ENCODE measurements around the gene GP9.

Gene GP9

DNA sequence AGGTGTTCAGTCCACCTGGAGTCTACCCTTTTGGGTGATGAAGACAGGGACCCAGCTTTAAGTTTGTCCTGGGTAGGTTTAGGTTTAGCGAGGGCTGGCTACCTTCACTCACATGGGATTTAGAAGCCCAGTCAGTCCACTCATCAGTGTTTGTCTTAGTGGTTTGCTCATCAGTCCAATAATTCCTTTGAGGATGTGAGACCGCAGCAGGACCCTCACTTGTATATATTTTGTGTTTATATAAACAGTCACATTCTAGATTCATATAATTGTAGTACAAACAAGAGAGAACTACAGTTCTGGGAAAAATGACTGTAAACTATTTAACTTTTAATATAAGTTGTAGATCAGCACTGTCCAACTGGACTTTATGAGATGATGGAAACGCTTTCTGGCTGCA, 41.3 kb upstream of the GP9 start:
- 89 to 100% methylated on average over 2 of the region's 3 CpGs for WGBS, 2 experiments
- Histone ChIP-seq H3K4me3 (ENCODE audit: insufficient read depth, low read depth, low read length) (no peak overlapping the region), H3K36me3 (ENCODE audit: control insufficient read depth, insufficient read depth, low read length) (no peaks in the 10 kb centered on the region), H3K4me1 (ENCODE audit: control insufficient read depth, insufficient read depth, low read length) (peaks cover 23% of the 10 kb centered on the region), H3K27ac (ENCODE audit: insufficient read depth, low read depth, low read length, poor library complexity, severe bottlenecking) (no peak overlapping the region), H3K9me3 (ENCODE audit: control insufficient read depth, low read length) (no peaks in the 10 kb centered on the region), H3K27me3 (ENCODE audit: control insufficient read depth, insufficient read depth, low read length, poor library complexity, severe bottlenecking) (no peaks in the 10 kb centered on the region)

DNA sequence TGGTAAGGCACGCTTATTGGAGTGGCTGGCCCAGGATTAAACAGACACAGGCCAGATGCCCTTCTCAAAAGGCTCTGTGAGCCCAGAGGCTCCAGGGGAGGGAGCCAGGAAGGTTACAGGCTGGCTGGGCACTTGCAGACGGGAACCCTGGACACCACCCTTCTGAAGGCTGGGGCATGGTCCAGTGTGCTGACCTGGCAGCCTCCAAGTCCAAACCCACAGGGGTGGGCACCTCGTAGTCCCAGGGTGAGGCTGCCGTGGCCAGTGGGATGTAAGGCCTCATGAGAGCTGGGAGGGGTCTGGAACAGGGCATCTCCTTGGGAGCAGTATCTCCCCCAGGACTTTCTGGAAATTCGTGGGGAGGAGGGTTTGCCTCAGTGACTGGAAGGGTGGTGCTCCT, 39.9 kb upstream of the GP9 start:
- Histone ChIP-seq H3K9me3 (ENCODE audit: control insufficient read depth, low read length) (no peaks in the 10 kb centered on the region), H3K36me3 (ENCODE audit: control insufficient read depth, insufficient read depth, low read length) (no peaks in the 10 kb centered on the region), H3K27me3 (ENCODE audit: control insufficient read depth, insufficient read depth, low read length, poor library complexity, severe bottlenecking) (no peaks in the 10 kb centered on the region), H3K27ac (ENCODE audit: insufficient read depth, low read depth, low read length, poor library complexity, severe bottlenecking) (no peak overlapping the region), H3K4me1 (ENCODE audit: control insufficient read depth, insufficient read depth, low read length) (peaks cover 20% of the 10 kb centered on the region), H3K4me3 (ENCODE audit: insufficient read depth, low read depth, low read length) (no peak overlapping the region)
- WGBS, 2 experiments = 91 to 92% methylated on average over 5 of the region's 5 CpGs

DNA sequence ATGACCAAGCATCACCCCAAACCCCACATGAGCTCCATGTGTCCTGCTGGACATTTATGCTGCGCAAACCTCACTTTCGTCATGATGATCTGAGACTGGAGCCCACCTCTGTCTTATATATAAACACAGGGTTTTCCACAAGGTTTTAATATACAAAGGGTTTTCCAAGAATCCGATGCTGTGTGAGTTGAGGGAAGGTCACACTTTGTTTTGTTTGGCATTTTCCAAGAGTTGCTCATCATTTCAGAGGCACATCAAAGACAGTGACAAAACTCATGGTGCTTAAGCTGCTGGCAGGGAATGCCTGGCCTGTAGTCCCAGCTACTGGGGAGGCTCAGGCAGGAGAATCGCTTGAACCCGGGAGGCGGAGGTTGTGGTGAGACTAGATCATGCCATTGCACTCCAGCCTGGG, 39.4 kb upstream of the GP9 start:
- H3K4me1 ChIP-seq (ENCODE audit: control insufficient read depth, insufficient read depth, low read length) = peaks cover 19% of the 10 kb centered on the region
- 89 to 90% methylated on average over 6 of the region's 6 CpGs for WGBS, 2 experiments

DNA sequence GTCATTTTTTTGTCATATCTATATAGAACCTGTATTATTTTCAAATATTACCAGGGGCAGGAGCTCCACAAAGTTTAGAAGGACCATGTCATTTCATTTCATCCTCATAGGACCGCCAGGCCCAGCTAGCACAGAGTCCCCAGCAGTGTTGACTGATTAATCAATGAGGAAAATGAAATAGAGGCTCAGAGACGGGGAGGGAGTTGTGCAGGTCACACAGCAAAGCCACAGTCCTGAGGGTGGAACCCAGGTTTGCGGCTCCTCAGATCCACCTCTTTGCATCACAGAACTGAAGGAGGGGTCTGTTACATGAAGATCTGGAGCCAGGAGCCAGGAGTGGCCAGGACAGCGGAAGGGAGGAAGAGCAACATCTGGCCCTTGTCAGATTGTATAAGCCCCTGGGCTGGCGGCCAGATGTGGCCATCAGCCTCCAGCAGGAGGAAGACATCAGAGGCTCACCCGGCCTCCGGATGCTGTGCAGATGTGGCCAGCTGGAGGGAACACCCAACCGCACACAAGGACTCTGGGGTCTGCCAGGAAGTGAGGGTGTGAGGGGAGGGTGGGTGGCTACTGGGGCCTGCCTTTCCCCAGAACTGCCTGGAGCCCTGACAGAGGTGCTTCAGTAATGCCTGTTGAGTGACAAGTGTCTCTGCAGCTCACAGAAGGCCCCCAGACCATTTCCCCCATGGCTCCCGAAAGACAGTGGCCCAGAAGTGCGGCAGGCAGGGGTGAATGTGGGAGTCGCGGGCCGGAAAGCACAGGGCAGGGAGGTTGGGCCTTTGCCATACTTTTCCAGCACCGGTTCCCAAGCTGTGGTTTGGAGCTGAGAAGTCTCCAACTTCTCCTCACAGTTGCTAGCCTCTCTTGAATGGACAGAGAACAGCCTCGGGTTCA, 38.2 kb upstream of the GP9 start:
- Histone ChIP-seq H3K36me3 (ENCODE audit: control insufficient read depth, insufficient read depth, low read length) (no peaks in the 10 kb centered on the region), H3K27me3 (ENCODE audit: control insufficient read depth, insufficient read depth, low read length, poor library complexity, severe bottlenecking) (peaks cover 14% of the 10 kb centered on the region), H3K4me3 (ENCODE audit: insufficient read depth, low read depth, low read length) (no peak overlapping the region), H3K4me1 (ENCODE audit: control insufficient read depth, insufficient read depth, low read length) (peaks cover 12% of the 10 kb centered on the region), H3K9me3 (ENCODE audit: control insufficient read depth, low read length) (no peaks in the 10 kb centered on the region), H3K27ac (ENCODE audit: insufficient read depth, low read depth, low read length, poor library complexity, severe bottlenecking) (no peak overlapping the region)
- 89 to 90% methylated on average over 15 of the region's 15 CpGs for WGBS, 2 experiments

More for the DNA sequence above, 39.4 kb upstream of the GP9 start:
- Histone ChIP-seq H3K27me3 (ENCODE audit: control insufficient read depth, insufficient read depth, low read length, poor library complexity, severe bottlenecking) (peaks cover 4% of the 10 kb centered on the region), H3K36me3 (ENCODE audit: control insufficient read depth, insufficient read depth, low read length) (no peaks in the 10 kb centered on the region), H3K4me3 (ENCODE audit: insufficient read depth, low read depth, low read length) (no peak overlapping the region), H3K27ac (ENCODE audit: insufficient read depth, low read depth, low read length, poor library complexity, severe bottlenecking) (no peak overlapping the region), H3K9me3 (ENCODE audit: control insufficient read depth, low read length) (no peaks in the 10 kb centered on the region)

DNA sequence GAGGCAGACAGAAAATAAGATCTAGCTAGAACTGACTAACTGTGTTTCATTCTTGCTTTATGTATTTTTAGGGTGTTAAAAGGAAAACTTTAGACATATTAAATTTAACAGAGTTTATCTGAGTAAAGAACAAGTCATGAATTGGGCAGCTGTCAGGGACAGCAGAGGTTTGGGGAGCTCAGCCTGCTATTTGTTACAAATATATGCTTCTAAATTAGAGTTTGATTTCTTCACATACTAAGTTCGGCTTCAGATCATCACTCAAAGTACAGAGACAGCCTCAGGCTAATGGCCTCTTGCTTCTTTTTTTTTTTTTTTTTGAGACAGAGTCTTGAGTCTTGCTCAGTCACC, 37.6 kb upstream of the GP9 start:
- Histone ChIP-seq H3K27ac (ENCODE audit: insufficient read depth, low read depth, low read length, poor library complexity, severe bottlenecking) (no peak overlapping the region), H3K4me1 (ENCODE audit: control insufficient read depth, insufficient read depth, low read length) (peaks cover 6% of the 10 kb centered on the region), H3K36me3 (ENCODE audit: control insufficient read depth, insufficient read depth, low read length) (no peaks in the 10 kb centered on the region), H3K4me3 (ENCODE audit: insufficient read depth, low read depth, low read length) (no peak overlapping the region), H3K9me3 (ENCODE audit: control insufficient read depth, low read length) (no peaks in the 10 kb centered on the region), H3K27me3 (ENCODE audit: control insufficient read depth, insufficient read depth, low read length, poor library complexity, severe bottlenecking) (peaks cover 15% of the 10 kb centered on the region)
- 100% methylated on average over 1 of the region's 1 CpG for WGBS, 2 experiments

DNA sequence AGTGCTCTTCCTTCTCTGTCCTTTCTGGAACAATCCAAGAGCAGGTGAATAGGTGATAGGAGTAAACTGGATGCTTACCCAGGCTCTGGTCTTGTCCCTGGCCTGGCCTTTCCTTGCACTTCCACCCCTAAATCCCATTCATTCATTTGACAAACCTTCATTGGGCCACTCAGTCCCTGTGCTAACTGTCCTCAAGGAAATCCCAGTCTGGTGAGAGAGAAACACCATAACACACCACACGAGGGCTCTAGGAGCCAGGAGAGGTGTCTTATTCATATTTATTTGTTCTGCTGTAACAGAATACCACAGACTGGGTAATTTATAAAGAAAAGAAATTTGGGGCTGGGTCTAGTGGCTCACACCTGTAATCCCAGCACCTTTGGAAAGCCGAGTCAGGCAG, 36.7 kb upstream of the GP9 start:
- Histone ChIP-seq H3K9me3 (ENCODE audit: control insufficient read depth, low read length) (no peaks in the 10 kb centered on the region), H3K36me3 (ENCODE audit: control insufficient read depth, insufficient read depth, low read length) (no peaks in the 10 kb centered on the region), H3K4me1 (ENCODE audit: control insufficient read depth, insufficient read depth, low read length) (no peaks in the 10 kb centered on the region), H3K27me3 (ENCODE audit: control insufficient read depth, insufficient read depth, low read length, poor library complexity, severe bottlenecking) (peaks cover 15% of the 10 kb centered on the region), H3K27ac (ENCODE audit: insufficient read depth, low read depth, low read length, poor library complexity, severe bottlenecking) (no peak overlapping the region), H3K4me3 (ENCODE audit: insufficient read depth, low read depth, low read length) (no peak overlapping the region)
- WGBS, 2 experiments = 73 to 85% methylated on average over 1 to 2 of the region's 2 CpGs

DNA sequence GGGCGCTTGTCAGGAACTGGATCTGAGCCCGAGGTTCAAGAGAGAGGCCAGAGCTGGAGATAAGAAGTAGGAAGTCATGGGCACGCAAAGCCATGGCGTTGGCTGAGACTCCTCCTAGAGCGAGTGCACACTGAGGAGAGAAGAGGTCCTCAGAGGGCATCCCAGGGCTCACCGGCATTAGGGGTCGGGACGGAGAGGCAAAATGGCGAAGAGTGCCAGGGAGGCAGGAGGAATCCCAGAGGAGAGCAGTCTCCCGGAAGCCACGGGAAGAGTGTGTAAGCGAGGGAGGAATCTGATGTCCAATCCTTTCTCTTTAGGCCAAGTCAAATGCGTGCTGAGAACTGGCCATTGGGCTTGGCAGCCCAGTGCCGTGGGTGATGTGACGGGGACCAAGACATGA, 35.5 kb upstream of the GP9 start:
- no peak overlapping the region for H3K27ac ChIP-seq (ENCODE audit: insufficient read depth, low read depth, low read length, poor library complexity, severe bottlenecking)
- 92 to 94% methylated on average over 15 of the region's 15 CpGs for WGBS, 2 experiments
- H3K4me1 ChIP-seq (ENCODE audit: control insufficient read depth, insufficient read depth, low read length) = no peaks in the 10 kb centered on the region

DNA sequence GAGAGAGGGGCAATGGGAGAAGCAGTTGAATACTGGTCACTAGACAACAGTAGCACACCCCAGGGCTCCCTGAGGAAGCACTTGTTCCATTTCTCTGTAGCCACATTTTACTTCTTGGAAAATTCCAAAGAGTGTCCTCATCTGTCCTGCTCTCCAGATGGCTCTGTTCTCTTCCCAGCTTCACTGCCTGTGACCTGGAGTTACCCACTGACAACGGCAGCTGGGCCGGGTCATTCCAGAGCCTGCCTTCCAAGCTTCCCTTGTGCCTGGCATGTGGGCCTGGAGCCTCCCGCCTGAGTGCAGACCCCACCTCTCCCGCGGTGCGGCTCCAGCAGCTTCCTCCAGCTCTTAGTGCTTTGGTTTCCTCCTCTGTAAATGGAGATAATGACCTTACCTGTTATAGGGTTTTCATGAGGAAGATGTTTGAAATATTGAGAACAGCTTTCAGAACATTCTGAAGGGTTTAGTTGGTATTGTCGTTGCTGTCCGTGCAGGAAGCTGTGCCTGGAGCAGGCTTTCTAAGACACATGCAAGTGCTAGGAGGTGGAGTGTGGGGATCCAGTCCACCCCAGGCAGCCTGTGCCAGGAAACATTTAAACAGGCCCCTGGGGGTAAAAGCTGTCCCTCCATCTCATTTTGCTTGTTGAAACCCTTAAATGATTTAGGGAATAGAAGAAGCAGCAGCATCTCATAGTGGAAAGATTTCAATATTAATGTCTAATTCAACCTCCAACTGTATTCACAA, 34.7 kb upstream of the GP9 start:
- H3K36me3 ChIP-seq (ENCODE audit: control insufficient read depth, insufficient read depth, low read length) = no peaks in the 10 kb centered on the region
- 91 to 93% methylated on average over 8 of the region's 8 CpGs for WGBS, 2 experiments
- H3K4me1 ChIP-seq (ENCODE audit: control insufficient read depth, insufficient read depth, low read length) = no peaks in the 10 kb centered on the region
- H3K27ac ChIP-seq (ENCODE audit: insufficient read depth, low read depth, low read length, poor library complexity, severe bottlenecking) = no peak overlapping the region
- no peak overlapping the region for H3K4me3 ChIP-seq (ENCODE audit: insufficient read depth, low read depth, low read length)
- H3K27me3 ChIP-seq (ENCODE audit: control insufficient read depth, insufficient read depth, low read length, poor library complexity, severe bottlenecking) = peaks cover 15% of the 10 kb centered on the region
- no peaks in the 10 kb centered on the region for H3K9me3 ChIP-seq (ENCODE audit: control insufficient read depth, low read length)

More for the DNA sequence above, 35.5 kb upstream of the GP9 start:
- Histone ChIP-seq H3K36me3 (ENCODE audit: control insufficient read depth, insufficient read depth, low read length) (no peaks in the 10 kb centered on the region), H3K9me3 (ENCODE audit: control insufficient read depth, low read length) (no peaks in the 10 kb centered on the region), H3K4me3 (ENCODE audit: insufficient read depth, low read depth, low read length) (no peak overlapping the region), H3K27me3 (ENCODE audit: control insufficient read depth, insufficient read depth, low read length, poor library complexity, severe bottlenecking) (peaks cover 15% of the 10 kb centered on the region)

DNA sequence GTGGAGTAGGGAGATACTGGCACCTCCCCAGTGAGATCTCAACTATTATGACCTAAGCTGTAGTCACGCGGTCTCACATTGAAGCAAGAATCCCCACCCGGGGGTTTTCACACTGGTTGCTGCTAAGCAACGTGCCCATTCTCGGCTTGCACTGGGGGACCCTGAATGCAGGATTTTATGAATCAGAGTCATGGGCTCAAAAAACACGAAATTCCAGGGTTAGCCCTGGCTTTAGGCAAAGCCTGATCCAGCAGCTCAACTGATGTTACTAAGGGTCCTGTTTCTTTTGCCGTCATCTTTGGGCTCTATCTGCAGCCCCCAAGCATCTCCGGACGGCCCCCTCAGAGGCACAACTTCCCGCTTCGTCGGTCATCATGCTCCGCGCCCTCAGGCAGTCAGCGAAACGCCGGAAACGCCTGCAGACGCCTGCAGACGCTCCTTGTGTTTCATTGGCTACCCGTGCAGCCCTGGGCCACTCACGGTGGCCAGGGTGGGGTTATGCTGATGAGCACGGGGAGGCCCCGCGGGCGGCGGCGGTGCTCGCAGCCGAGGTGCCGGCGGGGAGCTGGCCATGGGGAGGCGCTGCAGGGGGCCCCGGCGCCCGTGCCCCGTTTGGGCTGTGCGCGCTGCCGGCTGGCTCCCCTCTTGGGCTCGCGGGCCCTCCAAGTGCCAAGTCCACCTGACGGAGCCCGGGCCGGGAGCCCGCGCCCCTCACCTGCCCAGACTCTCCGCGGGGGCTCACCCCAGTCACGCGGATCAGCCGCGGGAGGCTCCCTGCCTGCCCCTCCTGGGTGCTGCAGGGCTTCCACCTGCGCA, 33.6 kb upstream of the GP9 start:
- Histone ChIP-seq H3K9me3 (ENCODE audit: control insufficient read depth, low read length) (no peaks in the 10 kb centered on the region), H3K4me3 (ENCODE audit: insufficient read depth, low read depth, low read length) (peak overlapping the region; percentile 27), H3K36me3 (ENCODE audit: control insufficient read depth, insufficient read depth, low read length) (no peaks in the 10 kb centered on the region), H3K4me1 (ENCODE audit: control insufficient read depth, insufficient read depth, low read length) (no peaks in the 10 kb centered on the region), H3K27ac (ENCODE audit: insufficient read depth, low read depth, low read length, poor library complexity, severe bottlenecking) (no peak overlapping the region), H3K27me3 (ENCODE audit: control insufficient read depth, insufficient read depth, low read length, poor library complexity, severe bottlenecking) (peaks cover 15% of the 10 kb centered on the region)
- 16 to 17% methylated on average over 54 of the region's 54 CpGs for WGBS, 2 experiments

DNA sequence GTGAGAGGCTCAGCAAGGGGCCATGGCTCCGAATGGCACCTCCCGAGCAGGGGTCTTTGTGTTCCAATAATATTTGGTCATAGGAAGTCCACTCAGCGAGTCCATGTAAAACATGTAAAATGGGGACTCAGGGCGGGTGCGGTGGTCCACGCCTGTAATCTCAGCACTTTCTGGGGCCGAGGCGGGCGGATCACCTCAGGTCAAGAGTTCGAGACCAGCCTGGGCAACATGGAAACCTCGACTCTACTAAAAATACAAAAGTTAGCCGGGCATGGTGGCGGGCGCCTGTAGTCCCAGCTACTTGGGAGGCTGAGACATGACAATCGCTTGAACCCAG, 33.1 kb upstream of the GP9 start:
- peak overlapping the region; percentile 27 for H3K4me3 ChIP-seq (ENCODE audit: insufficient read depth, low read depth, low read length)
- no peaks in the 10 kb centered on the region for H3K9me3 ChIP-seq (ENCODE audit: control insufficient read depth, low read length)
- H3K36me3 ChIP-seq (ENCODE audit: control insufficient read depth, insufficient read depth, low read length) = no peaks in the 10 kb centered on the region
- no peaks in the 10 kb centered on the region for H3K4me1 ChIP-seq (ENCODE audit: control insufficient read depth, insufficient read depth, low read length)
- no peak overlapping the region for H3K27ac ChIP-seq (ENCODE audit: insufficient read depth, low read depth, low read length, poor library complexity, severe bottlenecking)
- H3K27me3 ChIP-seq (ENCODE audit: control insufficient read depth, insufficient read depth, low read length, poor library complexity, severe bottlenecking) = peaks cover 15% of the 10 kb centered on the region
- 88 to 89% methylated on average over 15 of the region's 15 CpGs for WGBS, 2 experiments

Data from ectodermal cell (in vitro differentiated cells).